ENCODE data around the gene JPH4. TPM values are rescaled to one million over a fixed set of nuclear protein-coding genes. Genes with fewer than 3 reads are reported as not detected.

Gene JPH4
- 8.7 and 8.8 TPM in 2 replicates for polyA plus RNA-seq (2012; rRNA removed)
- 5.7 and 7.9 TPM in 2 replicates for polyA plus RNA-seq (2012; cell fraction: cytosol; rRNA removed)
- polyA plus RNA-seq (2012; cell fraction: nucleus; rRNA removed) = 20.9 and 25.3 TPM in 2 replicates

GRCh38 chr14:23578560-23579310 lies at the start of gene JPH4:
JPH4 (minus strand) TSS chr14:23578790; CDS start chr14:23577453, 1,337 bp downstream.
- Histone ChIP-seq H3K36me3 (replicated peaks in 1 of 2; ENCODE audit: control insufficient read depth in 1 of 2, insufficient read depth in 2 of 2, low read length in 1 of 2) (no peaks in the 10 kb centered on the region), H3K4me1 (ENCODE audit: control insufficient read depth in 1 of 2, insufficient read depth in 2 of 2, low read depth in 1 of 2, low read length in 1 of 2) (peaks cover 0 to 28% of the 10 kb centered on the region in 2 experiments; a peak in 1 of 4 replicates), H3K4me3 (ENCODE audit: low read depth in 2 of 2, low read length in 1 of 2) (peak within 1 kb of the TSS; percentile 61 to 66), H3K27me3 (ENCODE audit: insufficient read depth) (no peaks in the 10 kb centered on the region), H3F3A (replicated peaks; ENCODE audit: insufficient read depth) (no peaks in the 10 kb centered on the region), H3K4me2 (peak within 1 kb of the TSS; percentile 82), H2AFZ (ENCODE audit: low read depth) (peak within 1 kb of the TSS; percentile 81), H3K27ac (ENCODE audit: low read depth in 2 of 2, low read length in 1 of 2) (peak within 1 kb of the TSS in 1 of 2 experiments; percentile 94; a peak in 2 of 4 replicates), H3K9ac (peak within 1 kb of the TSS; percentile 47), H3K9me2 (no peaks in the 10 kb centered on the region), H3K9me3 (no peaks in the 10 kb centered on the region), H3K79me2 (ENCODE audit: insufficient read depth) (no peaks in the 10 kb centered on the region), H4K20me1 (ENCODE audit: insufficient read depth) (no peaks in the 10 kb centered on the region)
- TF ChIP-seq USF1 (IDR thresholded peaks at IDR 0.05; ENCODE audit: borderline replicate concordance, low read depth) (no peak), RAD21 (IDR thresholded peaks at IDR 0.05; ENCODE audit: low read length) (no peak), SMC3 (IDR thresholded peaks at IDR 0.05; ENCODE audit: low read depth, low read length) (no peak), FOSL2 (IDR thresholded peaks at IDR 0.05; ENCODE audit: borderline replicate concordance, low read depth) (no peak), REST (IDR thresholded peaks at IDR 0.05; ENCODE audit: low read depth, low read length) (no peak), FOXM1 (IDR thresholded peaks at IDR 0.05; ENCODE audit: low read depth) (no peak), MEF2A (IDR thresholded peaks at IDR 0.05; ENCODE audit: borderline replicate concordance, low read depth) (no peak), MXI1 (IDR thresholded peaks at IDR 0.05; ENCODE audit: low read depth, low read length) (0 out of 2 replicates have a peak, but pooled peaks have one; percentile 40), POLR2AphosphoS5 (IDR thresholded peaks at IDR 0.05; ENCODE audit: low read depth, low read length) (no peak), PBX3 (IDR thresholded peaks at IDR 0.05) (peak; percentile 26; the same call in 1 of the 2 replicates), CTCF (IDR thresholded peaks at IDR 0.05) (no peak), YY1 (IDR thresholded peaks at IDR 0.05; ENCODE audit: low read depth) (no peak), NFIC (IDR thresholded peaks at IDR 0.05; ENCODE audit: borderline replicate concordance) (peak; percentile 68), CHD2 (IDR thresholded peaks at IDR 0.05; ENCODE audit: low read length, partially characterized antibody) (peak; percentile 15), RXRA (IDR thresholded peaks at IDR 0.05; ENCODE audit: borderline replicate concordance, low read depth) (no peak), GABPA (IDR thresholded peaks at IDR 0.05; ENCODE audit: low read depth) (0 out of 2 replicates have a peak, but pooled peaks have one; percentile 23), ELF1 (IDR thresholded peaks at IDR 0.05) (no peak)
- POLR2A ChIA-PET = interaction anchor here (0.9 to 1.5 kb wide), 5 partner anchors 10 to 23 kb away, joined by 3 to 8 read pairs (median 4); partner anchors contain the start of gene AP1G2
- peak; percentile 89 for DNase-seq
- 12% methylated on average over 18 of the region's 18 CpGs for WGBS (ENCODE audit: low lambda C conversion rate)
- CTCF ChIA-PET = interaction anchor here (0.7 to 4.3 kb wide), 6 partner anchors 11 to 557 kb away, joined by 3 to 19 read pairs (median 4); partner anchors contain the start of gene PSME1
